CD4-positive, alpha-beta T cell treated with Interferon alpha-2 for 1 hour (primary cell): ENCODE measurements around the gene RPL29.

Source experiments
- DNase-seq, 2 donors: peaks; one replicate each; pipeline ENCODE4 v3.0.0-alpha.2; 2020 to 2022

Gene RPL29

DNA sequence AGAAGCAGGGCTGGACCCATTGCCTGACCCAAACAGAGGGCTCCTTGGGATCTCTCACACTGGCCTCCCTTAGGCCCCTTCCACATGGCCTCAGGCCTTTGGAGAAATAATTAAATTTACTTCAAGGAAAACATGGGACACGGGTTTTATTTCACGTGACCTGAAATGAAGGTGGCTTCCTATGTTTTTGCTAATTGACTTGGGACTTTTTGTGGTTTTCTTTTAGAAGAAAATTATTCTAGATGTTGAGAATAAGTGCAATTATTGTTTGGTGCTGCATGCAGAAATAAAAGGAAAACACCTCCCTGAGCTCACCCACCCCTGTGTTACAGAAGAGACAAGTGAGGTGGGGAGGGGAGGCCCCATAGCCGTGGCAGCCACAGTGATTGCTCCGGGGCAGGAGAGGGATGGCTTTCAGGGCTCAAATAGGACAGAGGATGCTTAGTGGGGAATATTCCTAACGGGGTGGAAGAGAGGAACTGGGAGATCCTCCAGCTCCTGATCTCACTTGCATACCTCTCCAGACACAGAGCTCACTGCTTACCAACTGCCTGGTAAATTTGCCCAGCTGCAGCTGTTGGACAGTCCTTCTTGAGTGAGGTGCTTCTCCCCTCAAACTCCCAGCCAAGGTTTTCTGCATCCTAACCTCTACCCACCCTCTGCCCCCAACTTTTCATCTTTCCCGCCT is 29.2 kb upstream of the RPL29 start:
- no peak for DNase-seq

DNA sequence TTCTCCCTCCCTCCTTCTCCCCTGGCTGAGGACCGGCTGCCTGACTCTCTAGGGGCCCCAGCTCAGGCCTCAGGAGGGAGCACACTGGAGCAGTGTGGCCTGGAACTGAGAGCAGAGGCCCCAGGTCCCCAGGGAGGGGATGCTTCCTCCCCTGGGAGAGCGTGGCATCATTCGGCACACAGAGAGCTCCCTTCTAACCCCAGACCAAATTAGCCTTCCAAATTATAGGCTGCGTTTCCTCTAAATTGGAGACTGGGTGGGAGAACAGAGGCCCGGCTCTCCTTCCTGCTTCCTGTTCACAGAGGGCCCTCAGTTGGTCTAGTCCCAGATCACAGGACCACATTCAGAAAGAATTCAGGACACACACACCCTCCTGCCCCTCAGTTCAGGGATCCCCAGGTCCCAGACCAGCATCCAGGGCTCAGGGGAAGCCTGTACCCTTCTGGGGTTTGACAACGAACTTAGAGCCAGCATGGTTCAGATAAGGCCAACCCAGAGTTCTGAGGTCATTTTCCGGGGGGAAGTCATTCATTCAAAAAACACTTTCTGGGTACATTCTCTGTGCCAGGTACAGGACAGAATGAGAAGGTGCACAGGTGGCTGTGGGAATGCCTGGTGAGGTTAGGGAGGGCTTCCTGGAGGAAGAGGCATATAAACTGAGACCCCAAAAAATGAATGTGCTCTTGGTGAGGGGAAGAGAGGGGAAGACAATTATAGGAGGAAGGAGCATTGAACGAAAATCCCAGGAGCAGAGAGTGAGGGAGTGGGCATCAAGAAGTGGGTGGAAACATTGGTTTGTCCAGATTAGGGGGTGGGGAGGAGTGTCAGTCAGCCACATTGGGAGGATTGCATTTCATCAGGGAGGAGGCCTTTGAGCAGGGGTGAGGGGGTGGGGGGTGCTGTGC is 28.4 kb upstream of the RPL29 start:
- no peak for DNase-seq

DNA sequence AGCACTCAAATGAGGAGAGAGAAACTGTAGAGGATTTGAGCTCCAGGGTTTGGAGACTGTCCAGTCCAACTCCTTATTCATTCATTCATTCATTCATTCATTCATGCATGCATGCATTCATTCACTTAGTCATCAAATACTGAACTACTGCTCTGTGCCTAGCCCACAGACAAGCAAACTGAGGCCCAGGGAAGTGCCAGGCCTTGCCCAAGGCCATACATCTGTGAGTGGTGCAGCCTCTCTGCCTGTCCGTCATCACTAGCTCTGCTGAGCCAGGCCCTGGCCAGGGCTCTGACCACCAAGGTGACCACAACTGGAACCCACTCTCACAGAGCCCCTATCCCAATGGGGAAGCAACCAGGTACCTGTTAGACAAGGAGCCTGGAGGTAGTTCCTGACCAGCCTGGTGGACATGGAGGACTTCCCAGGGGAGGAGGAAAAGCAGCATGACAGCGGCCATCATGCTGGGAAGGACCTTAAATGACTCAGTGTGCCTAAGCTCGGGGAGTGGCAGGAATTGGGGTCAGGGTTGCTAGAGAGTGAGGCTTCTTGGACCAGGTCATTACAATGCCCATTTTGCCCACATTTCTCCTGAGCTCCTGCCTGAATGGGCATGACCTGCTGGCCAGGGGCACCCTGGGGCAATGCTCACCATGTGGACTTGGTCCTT is 27.5 kb upstream of the RPL29 start:
- no peak for DNase-seq

DNA sequence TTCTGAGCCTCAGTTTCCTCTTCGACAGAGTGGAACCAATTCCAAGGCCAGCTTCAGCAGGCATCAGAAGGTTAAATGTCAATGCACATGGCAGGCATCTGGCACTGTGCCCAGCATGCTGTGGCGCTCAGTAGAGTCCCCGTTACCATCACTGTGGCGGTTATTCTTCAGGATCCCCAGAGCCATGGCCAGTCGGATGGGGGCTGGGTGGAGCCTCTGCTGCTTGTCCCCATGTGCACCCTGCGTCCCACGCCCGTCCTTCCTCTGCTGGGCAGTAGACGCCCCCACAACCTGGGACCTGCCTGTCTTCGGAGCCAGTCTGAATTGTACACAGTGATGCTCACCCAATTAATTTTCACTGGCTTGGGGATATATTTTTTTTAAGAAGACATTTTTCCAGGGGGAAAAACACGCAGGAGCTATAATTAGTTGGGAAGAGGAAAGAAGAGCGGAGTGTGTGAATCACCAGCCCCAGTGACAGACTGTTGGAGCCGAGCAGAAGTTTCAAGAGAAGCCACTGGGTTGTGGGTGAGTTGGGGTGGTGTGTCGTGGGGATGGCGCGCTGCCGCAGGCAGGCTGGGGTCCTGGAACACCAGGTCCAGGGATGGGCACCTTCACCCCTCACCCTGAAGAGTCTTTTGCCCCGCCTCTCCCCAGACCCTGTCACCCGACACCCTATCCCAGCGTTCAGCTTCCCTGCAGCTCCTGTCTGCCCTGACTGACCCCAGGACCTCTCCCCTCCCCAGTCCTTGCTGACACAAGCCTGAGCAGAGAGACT is 26.8 kb upstream of the RPL29 start:
- DNase-seq, result no peak

DNA sequence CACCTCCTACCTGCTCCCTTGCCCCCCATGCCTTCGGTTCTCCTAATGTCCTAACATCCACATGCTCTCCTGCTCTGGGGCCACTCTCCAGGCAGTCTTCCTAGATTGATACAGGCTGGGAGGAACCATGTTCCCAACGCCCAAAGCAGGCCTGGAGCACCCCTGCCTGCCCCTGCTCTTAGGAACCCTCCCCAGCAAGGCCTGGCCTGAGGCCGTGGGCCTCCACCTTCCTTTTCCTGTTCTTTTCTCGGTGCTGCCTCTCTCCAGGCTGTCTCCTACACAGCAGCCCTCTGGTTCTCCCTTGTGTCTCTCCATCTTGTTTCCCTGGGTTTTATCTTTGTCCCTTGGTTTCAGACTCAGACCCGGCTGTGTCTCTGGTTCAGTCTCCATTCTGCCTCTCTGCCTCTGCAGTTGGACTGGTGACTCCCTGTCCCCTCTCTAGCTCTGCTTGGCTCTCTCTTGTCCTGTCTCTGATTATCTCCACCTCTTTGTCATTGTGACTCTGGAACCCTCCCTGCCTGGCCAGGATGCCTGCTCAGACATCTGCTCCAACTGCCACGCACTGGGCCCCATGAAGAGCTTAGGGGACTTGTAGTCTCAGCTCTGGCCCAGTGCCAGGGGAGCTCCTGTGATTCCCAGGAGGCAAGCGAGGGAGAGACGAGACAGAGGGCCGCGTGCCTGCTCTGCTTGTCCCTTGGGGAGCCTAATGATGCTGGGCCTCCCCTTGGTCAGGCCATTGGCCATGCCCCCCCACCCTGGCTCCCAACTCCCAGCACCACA is 26.0 kb upstream of the RPL29 start:
- no peak for DNase-seq

DNA sequence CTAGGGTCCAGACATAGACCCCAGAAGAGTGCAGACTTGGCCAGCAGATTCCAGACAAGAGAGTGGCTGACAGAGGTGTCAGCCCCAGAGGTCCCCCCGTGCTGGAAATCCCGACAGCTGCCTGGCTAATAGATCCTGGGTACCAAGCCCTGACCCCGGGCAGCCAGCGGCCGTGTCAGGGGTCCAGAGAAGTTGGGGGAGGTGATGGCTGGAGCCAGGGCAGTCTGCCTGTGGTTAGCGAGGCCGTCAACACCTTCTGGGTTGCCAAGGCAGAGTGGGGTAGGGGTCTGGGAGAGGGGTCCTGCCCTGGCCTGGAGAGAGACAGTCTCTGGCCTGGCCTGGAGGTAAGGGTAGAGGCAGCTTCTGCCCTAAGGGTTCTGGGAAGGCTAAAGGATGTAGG is 25.1 kb upstream of the RPL29 start:
- no peak for DNase-seq

DNA sequence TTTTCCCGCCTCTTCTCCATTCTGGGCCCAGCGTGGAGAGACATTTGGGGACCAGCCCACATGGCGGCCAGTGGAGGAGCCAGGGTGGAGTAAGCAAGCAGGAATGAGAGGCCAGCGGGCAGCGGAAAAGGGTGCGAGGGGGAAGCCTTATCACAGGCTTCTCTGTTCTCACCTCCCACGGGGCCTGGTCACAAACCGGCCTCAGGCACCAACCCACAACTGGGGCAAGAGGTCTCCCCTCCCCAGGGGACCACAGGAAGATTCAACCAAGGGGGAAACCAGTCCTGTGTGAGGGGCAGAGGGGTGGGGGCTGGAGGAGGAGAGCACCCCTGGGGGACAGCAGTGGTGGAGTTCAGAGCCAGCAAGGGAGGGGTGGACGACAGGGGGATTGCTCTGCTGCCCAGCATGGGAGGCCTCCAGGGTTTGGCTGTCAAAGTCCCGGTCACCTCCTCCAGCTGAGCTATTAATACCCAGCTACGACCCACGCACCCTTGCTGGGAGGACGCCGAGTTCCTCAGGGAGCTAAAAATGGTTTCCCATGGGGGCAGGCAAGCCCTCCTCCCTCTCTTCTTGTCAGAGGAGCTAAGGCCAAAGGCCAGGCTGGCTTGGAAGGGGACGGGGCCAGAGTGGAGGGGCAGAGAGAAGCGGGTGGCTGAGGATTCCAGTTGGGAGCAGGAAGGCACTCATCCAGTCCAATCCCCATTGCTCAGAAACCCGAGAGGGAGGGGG is 23.8 kb upstream of the RPL29 start:
- no peak for DNase-seq

DNA sequence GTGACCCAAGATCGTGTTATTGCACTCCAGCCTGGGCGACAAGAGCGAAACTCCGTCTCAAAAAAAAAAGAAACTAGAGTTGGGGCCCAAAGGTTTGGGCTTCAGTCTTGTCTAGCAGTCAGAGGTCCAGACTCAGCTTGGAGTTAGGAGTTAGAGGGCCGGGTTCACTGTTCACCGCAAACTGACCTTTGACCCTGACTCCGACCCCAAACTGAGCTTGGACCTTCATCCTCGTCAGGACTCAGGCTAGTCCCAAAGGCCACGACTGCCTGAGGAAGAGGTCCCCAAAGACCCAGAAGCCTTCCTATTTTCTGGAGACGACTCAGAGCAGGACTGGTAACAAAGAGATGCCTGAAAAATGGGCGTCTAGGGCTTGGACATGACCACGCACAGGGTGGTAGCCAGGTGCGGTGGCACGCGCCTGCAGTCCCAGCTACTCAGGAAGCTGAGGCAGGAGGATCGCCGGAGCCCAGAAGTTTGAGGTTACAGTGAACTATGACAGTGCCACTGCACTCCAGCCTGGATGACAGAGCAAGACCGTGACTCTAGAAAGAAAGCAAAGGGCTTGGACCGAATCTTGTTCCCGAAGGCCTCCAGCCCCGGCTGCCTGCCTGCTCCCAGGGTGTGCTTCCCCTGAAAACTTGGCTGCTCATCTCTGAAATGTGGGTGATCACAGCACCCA is 22.8 kb upstream of the RPL29 start:
- no peak for DNase-seq

DNA sequence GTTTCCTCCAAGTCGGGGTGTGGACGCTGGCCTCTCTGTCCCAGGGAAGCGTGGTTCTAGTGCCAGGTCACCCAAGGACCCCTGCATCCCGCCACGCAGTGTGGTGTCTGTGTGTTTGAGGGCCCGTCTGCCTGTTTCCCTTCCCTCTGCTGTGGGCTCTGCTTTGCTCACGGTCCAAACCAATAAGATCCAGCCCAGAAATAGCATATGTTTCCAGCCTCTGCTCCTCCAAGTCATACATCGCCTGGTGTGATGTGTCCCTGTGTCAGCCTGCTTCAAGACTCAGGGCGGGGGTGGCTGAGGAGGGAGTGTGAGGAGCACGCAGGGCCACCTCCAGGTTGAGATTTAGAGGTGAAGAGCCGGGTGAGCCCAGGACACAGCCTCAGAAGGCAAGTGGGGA is 21.9 kb upstream of the RPL29 start:
- DNase-seq, result no peak

DNA sequence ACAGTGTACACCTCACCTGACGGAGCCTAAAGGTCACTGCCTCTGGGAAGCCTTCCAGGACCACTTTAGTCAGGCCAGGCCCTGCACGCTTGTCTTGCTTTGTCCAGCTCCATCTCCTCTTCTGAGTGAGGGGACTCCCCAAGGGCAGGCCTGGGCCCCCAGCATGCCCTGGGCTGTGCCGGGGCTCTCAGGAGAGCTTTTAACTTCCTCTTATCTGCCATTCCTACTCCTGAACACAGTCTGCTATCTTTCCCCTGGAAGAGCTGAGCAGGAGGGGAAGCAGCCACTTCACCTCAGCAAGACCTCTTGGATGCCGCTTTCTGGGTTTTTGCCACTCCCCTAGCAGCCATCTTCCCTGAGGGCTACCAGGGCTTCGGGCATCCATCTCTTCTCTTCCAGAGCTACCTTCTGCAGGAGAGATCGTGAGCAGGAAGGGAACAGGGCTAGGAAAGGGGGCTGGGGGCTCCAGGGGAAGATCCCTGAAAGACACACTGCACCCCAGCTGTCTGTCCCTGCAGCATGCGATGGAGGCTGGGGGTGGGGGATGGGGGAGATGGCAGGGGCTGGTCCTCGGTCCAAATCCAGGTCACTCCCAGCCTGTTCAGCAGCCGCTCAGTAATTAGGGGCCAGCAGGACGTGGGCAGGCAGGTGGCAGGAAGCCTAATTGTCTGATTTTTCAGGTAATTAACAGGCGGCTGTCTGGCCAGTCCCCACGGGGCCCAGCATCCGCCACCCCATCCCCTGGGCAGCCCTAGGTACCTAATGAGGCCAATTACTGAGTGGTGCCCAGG is 19.9 kb upstream of the RPL29 start:
- no peak for DNase-seq

DNA sequence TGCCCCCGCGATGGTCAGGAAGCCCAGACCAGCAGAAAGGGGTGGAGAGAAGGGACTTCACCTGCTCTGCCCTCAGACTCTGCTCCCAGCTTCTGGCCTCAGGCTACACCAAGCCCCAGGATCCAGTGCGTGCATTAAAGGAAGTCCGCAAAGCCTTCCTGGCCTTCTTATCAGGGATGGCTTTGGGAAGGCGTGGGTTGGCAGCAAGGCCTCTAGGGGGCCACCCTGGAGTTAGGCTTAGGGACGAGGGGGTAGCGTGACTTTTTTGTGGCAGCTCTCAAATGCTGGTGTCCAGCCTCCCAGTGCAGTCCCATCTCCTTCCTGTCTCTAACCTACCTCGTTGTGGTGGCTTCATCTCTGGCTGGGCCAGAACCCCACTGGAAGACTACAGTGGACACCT is 18.9 kb upstream of the RPL29 start:
- no peak for DNase-seq

DNA sequence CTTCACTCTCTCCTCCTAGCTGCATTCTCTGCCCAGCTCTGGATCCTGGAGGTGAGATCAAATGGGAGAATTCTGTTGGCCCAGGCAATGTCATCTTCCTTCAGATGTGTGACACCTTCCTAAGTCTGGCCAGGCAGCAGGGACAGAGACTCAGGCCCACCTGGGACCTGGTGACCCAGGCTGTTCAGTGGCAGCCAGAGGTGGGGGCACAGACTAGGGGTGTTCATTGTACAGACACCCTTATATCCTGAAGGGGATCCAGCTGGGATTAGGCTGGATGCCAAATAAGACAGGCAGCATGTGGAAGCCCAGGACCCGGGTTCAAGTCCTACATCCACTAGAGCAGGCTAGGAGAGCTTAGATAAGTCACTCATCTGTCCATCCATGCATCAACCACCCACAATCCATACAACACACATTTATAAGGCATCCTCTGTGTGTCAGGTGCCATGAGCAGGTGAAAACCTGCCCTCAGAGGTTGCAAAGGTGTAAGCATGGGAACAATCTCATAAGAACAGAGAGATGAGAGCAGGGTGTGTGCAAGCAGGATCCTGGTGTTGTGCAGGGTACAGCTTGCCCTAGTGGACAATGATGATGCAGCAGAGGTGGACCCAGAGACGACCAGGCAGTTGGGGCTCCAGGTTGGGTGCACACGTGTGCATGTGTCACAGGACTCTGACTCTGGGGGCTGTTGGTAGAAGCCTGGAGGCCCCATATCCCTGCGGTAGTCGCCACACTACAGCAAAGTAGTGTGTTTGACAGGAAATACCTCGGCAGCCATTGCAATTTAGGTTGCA is 18.3 kb upstream of the RPL29 start:
- DNase-seq, result no peak

DNA sequence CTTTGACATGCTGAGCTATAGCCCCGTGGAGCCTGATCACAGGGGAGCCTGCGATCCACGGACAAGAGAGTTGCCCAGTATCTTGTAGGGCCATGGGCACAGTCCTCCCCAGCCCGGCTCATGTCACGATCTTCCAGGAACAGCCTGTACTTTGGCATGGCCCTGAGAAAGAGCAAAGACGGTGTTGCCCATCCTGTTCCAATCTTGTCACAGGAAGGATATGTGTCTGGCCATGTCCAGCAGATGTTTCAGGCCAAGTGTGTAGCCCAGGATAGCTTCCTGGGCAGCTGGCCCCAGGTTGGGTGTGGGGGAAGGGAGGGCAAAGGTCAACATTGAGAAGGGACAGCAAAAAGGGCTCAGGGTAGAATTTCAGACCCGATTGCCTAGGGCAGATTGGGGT is 17.0 kb upstream of the RPL29 start:
- DNase-seq, result no peak

DNA sequence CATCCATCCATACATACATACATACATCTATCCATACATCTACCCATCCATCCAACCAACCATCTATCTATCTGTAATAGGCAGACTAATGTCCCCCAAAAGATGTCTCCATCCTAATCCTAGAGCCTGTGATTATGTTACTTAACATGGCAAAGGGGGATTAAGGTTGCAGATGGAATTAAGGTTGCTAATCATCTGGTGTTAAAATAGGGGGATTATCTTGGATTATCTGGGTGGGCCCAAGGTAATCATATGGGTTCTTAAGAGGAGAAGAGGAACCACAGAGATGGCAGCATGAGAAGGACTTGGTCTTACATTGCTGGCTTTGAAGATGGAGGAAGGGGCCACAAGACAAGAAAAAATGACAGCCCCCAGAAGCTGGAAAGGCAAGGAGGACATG is 14.7 kb upstream of the RPL29 start:
- no peak for DNase-seq

DNA sequence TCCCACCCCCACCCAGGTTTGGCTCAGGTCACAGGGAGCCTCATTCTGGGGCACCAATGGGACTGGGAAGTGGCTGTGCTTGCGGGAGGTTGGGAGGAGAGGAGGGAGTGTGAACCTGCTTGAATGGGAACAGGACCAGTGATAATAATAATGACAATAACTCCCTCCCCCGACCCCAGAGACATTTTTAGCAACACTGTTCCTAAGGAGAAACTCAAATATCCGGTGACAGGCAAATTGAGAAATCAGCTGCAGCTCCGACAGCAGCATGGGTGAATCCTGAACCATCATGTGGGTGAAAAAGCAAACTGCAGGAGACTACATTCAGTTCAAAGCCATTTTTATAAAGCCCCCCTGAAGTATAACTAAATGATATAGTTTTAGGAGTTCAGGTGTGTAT is 11.6 kb upstream of the RPL29 start:
- no peak for DNase-seq

DNA sequence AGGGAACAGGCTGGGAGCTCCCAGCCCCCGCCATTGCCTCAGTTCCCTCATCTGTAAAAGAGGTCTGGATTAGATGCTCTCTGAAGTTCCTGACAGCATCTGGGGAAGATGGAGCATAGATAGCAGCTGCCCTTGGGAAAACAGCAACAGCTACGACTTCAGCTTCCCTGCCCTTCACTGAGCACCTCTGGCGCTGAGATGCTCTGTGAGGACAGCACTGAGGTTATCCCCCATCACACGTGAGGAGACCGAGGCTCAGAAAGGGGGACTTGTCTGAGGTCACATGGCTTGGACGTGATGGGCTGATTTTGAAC is 11.1 kb upstream of the RPL29 start:
- DNase-seq, result no peak

DNA sequence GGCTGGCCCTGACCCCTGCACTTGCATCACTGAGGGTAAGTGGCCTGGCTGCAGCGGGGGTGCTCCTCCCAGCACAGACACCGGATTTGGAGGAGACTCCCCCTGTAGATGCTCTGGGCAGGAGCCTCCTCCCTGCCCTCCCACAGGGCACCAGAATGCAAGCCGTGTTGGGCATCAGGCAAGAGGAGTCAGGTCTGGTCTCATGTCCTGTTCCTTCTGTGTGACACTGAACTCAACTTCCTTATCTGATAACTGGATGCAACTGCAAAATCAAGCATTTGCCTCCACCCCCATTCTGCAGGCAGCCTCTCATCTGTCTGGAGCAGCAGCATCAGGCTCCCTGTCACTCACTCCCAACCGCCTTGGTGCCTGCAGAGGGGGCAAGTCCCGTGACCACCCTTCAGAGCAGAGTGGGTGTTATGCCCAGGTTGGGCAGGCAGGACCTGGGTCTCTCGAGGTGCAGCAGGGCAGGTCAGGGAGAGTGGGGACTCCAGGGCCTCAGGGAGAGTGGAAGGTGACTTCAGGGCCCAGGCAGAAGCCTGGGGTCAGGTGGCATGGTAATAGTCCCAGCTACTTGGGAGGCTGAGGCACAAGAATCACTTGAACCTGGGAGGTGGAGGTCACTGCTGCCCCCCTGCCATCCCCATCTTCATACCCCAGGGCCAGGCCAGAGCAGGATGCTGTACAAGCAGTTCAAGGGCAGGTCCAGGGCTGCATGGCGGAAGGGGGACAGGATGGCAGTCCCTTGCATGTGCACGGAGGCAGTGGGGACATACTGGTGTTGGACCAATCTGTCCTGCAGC is 10.5 kb upstream of the RPL29 start:
- DNase-seq, result no peak

DNA sequence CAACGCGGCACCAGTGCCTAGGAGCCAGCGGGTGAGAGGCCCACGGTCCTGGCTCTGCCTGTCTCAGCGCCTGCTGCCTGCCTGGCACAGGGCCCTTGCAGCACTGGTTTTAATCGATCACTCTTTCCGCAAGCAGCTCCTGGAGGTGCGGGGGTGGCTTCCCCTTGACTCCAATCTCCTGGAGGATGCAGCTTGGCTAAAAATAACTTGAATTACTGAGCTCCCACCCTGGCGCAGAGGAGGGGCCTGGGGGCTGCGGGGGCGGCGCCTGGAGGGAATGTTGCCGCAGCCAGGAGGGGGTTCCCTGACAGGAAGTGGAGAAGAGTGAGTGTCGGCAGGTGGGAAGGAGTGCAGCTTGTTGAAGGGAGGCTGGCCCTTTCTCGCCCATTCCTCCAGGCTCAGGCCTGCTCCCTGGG is 9.9 kb upstream of the RPL29 start:
- DNase-seq, result no peak
